Measurements from ENCODE around the gene SHISA6.

The SHISA6 gene

DNA sequence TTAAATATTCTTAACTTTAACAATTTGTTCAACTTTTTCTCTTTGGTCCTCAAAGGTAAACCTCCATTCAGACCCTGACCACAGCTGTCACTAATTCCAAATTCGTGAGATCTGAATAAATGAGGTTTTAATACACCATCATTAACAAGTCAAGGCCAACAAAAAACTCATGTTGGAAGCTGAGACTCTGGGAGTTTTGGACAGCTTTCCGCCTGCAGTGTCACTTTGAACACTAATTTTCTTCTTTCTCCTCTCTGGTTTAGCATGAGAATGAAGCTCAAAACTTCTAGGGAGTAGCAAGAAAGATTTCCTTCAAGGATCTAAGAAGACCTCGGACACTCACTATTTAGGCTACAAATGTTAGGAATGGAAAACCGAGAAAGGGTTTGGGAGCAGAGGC is 324.6 kb downstream of the SHISA6 start:
- Histone ChIP-seq H3K4me3 (no peak overlapping the region), H3K9me3 (no peaks in the 10 kb centered on the region), H3K4me1 (no peaks in the 10 kb centered on the region), H3K27me3 (no peaks in the 10 kb centered on the region), H3K27ac (no peak overlapping the region), H3K36me3 (no peaks in the 10 kb centered on the region)
- DNase-seq = no peak
- intact Hi-C loops (cut with DNase I; ENCODE audit: low total_unique reads) = no loop called here
- TF ChIP-seq, protein P1, sequence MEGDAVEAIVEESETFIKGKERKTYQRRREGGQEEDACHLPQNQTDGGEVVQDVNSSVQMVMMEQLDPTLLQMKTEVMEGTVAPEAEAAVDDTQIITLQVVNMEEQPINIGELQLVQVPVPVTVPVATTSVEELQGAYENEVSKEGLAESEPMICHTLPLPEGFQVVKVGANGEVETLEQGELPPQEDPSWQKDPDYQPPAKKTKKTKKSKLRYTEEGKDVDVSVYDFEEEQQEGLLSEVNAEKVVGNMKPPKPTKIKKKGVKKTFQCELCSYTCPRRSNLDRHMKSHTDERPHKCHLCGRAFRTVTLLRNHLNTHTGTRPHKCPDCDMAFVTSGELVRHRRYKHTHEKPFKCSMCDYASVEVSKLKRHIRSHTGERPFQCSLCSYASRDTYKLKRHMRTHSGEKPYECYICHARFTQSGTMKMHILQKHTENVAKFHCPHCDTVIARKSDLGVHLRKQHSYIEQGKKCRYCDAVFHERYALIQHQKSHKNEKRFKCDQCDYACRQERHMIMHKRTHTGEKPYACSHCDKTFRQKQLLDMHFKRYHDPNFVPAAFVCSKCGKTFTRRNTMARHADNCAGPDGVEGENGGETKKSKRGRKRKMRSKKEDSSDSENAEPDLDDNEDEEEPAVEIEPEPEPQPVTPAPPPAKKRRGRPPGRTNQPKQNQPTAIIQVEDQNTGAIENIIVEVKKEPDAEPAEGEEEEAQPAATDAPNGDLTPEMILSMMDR (IDR thresholded peaks at IDR 0.05) = no peak

DNA sequence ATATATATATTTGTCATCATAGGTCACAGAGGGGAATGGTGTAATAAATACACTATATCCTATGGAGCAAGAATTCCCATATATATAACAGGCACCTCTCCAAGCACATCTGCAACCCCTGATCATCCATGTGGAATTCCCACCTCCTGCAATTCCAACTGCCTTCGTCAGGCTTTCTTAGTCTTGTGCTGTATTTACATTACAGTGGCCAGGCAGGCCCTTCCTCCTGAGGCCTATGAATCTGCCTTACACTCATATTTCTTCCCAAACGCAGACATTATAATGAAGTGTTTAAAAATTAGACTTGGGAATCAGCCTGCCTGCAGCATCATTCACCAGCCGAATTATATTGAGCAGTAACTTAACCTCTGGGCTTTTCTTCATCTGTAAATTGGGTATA is 338.0 kb downstream of the SHISA6 start:
- TF ChIP-seq, protein P1 (IDR thresholded peaks at IDR 0.05) = no peak

DNA sequence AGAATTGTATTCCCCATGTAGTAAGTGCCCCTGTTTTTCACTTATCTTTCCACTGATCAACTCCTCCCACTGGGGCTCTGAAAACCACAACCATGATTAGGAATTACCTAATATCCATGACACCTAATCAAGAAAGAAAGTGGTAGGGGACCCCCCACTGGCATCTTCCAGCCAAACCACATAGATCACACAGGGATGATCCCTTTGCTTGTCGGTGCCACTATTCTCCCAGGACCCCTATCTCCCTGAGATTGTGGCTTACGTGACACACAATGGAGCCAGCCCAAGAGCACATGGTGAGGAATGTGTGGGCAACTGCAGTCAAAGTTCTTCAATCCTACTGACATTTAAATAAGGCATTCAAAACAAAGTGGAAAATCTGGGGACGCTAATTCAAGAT is 339.7 kb downstream of the SHISA6 start:
- no peaks in the 10 kb centered on the region for H3K27me3 ChIP-seq
- no peak overlapping the region for H3K27ac ChIP-seq
- H3K4me1 ChIP-seq = no peaks in the 10 kb centered on the region
- TF ChIP-seq, protein P1 (IDR thresholded peaks at IDR 0.05) = no peak
- intact Hi-C loops (cut with DNase I; ENCODE audit: low total_unique reads) = no loop called here
- no peak overlapping the region for H3K4me3 ChIP-seq
- no peaks in the 10 kb centered on the region for H3K9me3 ChIP-seq
- DNase-seq = no peak
- H3K36me3 ChIP-seq = no peaks in the 10 kb centered on the region

More for the DNA sequence above, 338.0 kb downstream of the SHISA6 start:
- H3K9me3 ChIP-seq = no peaks in the 10 kb centered on the region
- intact Hi-C loops (cut with DNase I; ENCODE audit: low total_unique reads) = no loop called here
- no peak for DNase-seq
- H3K36me3 ChIP-seq = no peaks in the 10 kb centered on the region
- H3K4me1 ChIP-seq = no peaks in the 10 kb centered on the region
- H3K27ac ChIP-seq = no peak overlapping the region
- H3K27me3 ChIP-seq = no peaks in the 10 kb centered on the region
- H3K4me3 ChIP-seq = no peak overlapping the region

DNA sequence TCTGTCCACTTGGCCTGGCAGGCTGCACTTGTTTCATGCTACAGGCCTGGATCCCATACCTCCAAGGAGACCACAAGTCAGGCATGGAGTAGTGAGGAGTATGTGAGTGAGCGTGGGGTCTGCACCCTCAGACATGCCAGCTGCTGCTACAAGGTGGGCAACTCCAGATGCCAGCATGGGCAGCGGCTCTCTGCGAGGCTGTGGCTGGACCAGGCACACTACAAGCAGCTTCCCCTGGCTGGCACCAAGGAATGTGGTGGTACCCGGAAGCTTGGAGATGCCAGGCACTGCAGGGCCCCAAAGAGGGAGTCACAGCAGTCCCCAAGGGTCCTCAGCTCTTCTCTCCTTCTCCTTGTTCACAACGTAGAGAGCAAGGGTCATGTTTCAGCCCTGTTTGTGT is 341.2 kb downstream of the SHISA6 start:
- H3K4me3 ChIP-seq = no peak overlapping the region
- H3K27me3 ChIP-seq = no peaks in the 10 kb centered on the region
- no peaks in the 10 kb centered on the region for H3K36me3 ChIP-seq
- TF ChIP-seq, protein P1 (IDR thresholded peaks at IDR 0.05) = no peak
- intact Hi-C loops (cut with DNase I; ENCODE audit: low total_unique reads) = no loop called here
- H3K9me3 ChIP-seq = no peaks in the 10 kb centered on the region
- no peaks in the 10 kb centered on the region for H3K4me1 ChIP-seq
- no peak for DNase-seq
- H3K27ac ChIP-seq = no peak overlapping the region

DNA sequence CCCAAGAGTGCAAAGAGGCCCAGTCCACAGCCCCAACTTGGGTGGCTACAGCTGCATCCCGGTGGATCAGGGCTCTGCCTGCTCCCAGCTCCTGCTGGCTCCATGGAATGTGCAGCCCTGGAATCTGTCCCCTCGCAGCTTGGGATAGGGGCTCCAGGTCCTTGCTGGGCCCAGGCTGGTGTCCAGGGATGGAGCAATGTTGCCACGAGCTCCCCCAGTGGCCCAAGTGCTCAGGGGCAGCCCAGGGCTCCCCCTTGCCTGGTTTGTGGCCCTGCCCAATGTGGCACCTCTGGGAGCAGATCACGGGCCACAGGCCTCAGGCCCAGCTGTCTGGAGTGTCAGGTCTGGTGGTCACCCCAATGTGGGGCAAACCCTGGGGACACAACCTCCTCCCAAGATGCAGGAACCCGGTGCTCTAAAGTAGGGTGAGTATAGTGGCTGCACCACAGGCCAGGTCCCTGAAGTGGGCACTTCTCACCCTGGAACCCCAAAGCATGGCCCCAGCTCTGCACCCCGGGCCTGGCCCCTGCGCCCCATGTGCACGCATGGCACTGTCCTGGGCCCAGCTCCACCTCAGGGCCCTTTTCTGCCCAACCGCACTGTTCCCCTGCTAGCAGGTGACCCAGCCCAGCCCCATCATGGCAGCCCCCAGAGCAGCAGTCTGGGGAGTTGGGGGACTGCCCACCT is 342.4 kb downstream of the SHISA6 start:
- H3K27ac ChIP-seq = no peak overlapping the region
- DNase-seq = no peak
- intact Hi-C loops (cut with DNase I; ENCODE audit: low total_unique reads) = no loop called here
- TF ChIP-seq, protein P1 (IDR thresholded peaks at IDR 0.05) = no peak
- H3K27me3 ChIP-seq = no peaks in the 10 kb centered on the region
- H3K9me3 ChIP-seq = no peaks in the 10 kb centered on the region
- no peaks in the 10 kb centered on the region for H3K4me1 ChIP-seq
- no peaks in the 10 kb centered on the region for H3K36me3 ChIP-seq
- H3K4me3 ChIP-seq = no peak overlapping the region

DNA sequence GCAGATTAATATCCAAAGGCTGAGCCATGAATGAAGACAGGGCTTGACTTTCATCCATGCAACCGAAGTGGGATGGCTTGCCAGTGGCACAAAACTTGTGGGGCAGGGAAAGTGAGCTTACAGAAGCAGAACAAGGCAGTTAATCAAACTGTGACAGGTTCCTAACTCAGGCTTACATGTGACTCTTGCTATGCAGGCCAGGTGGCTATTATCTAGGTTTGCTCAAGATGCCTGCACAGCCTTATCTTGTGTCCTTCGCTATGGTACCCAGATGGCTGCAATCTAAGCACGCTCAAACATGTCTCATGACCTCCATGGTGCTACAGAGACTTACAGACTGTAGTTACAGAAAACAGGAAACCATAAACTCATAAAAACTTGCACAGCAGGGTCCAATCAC is 348.7 kb downstream of the SHISA6 start:
- TF ChIP-seq, protein P1 (IDR thresholded peaks at IDR 0.05) = no peak
- H3K4me3 ChIP-seq = no peak overlapping the region
- no peaks in the 10 kb centered on the region for H3K9me3 ChIP-seq
- intact Hi-C loops (cut with DNase I; ENCODE audit: low total_unique reads) = no loop called here
- no peaks in the 10 kb centered on the region for H3K27me3 ChIP-seq
- DNase-seq = no peak
- H3K4me1 ChIP-seq = no peaks in the 10 kb centered on the region
- no peak overlapping the region for H3K27ac ChIP-seq
- H3K36me3 ChIP-seq = no peaks in the 10 kb centered on the region
